Heart left ventricle (tissue), 13 donors: ENCODE data around the gene IKBKG.

Source experiments
- CTCF ChIP-seq, 12 donors: fragments of 200-600 bp; sonication (generic) in 4 of 12; IDR thresholded peaks; one replicate each; pipeline versions ENCODE4 v1.5.0 to v1.8.0; 2018 to 2022; ENCODE audit warnings: antibody characterized with exemption in 12 of 12, mild to moderate bottlenecking in 5 of 12
- POLR2A ChIP-seq, 2 donors: fragments of 450-650 bp; IDR thresholded peaks; one replicate each; pipeline ENCODE4 v1.6.1; 2017; ENCODE audit warnings: antibody characterized with exemption in 2 of 2, mild to moderate bottlenecking in 2 of 2, moderate library complexity in 2 of 2
- donor health status: ischemic (EF 13 %, LVEDD 7.1; RV severe dilation, severe dysfunction).
- donor health status: DM: no; HTN: yes; CAD: no.
- donor health status: DM: no; HTN: no; CAD: no.
- donor health status: ischemic (EF 25% LVEDD 6.9; RV normal size, moderate dysfunction).
- donor health status: ischemic (EF 25% LVEDD 5.7; RV mildly dilated, moderate dysfunction).
- donor health status: ischemic (EF 35%, LVEDD 5.7; RV mildly dilated, moderate dysfunction).
- donor health status: nonischemic (EF 11% LVEDD 7.7; RV severe dilation, severe dysfunction).
- donor health status: DM: yes; HTN: yes; CAD: no.
- donor health status: PGD.
- donor health status: ischemic (EF 29% LVEDD 5.4; RV normal size, mild dysfunction).
- donor health status: nonischemic (EF 23%, LVEDD 6.1; RV moderate dilation, normal function).

- TF ChIP-seq CTCF (IDR thresholded peaks at IDR 0.05) (no peak), POLR2A (IDR thresholded peaks at IDR 0.05) (no peak)
Measured at GRCh38 chrX:154508384-154508745, 39.1 kb upstream of the IKBKG start.
